ENCODE data around the gene CPT1B.

CPT1B gene

DNA sequence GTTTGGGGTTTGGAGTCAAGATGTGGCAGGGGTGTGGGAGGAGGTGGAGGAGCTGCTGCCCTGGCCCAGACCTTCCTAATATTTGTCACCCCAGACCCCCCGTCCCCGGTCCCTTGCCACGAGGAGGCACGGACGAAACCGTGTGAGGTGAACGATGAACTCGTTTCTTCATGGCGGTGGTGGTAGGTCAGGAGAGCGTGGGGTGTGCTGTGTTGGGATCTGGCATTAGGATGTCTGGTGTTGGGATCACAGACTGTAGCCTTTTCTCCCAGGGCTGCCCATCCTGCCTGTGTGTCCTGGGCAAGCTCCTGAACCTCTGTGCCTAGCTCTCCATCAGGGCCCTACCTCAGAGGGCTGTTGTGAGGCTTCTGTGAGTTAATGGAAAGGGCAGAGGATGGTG lies 30.8 kb upstream of the CPT1B start:
- no peak for DNase-seq

GRCh38 chr22:50608058-50608840 lies 30.0 kb upstream of the CPT1B start:
- DNase-seq: peak; percentile 45

DNA sequence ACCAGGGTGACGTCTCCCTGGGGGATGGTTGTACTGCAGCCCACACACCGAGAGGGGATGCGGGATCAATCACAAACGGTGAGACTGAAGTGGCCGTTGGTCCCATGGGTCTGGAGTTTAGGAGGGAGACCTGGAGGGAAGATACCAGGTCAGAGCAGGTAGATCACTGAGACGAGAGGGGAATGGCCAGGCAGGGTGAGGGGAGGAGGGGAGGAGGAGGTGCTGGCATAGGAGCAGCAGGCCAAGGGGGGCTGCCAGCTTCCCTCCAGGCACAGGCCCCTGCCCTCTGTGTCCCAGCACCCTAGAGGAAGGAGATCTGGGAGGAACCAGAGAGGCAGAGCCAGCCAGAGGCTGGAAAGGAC lies 29.4 kb upstream of the CPT1B start:
- DNase-seq: no peak

GRCh38 chr22:50606946-50607658 lies 28.9 kb upstream of the CPT1B start:
- DNase-seq: peak; percentile 59

- peak; percentile 56 for DNase-seq
Measured at GRCh38 chr22:50606165-50606945, 28.1 kb upstream of the CPT1B start.

DNA sequence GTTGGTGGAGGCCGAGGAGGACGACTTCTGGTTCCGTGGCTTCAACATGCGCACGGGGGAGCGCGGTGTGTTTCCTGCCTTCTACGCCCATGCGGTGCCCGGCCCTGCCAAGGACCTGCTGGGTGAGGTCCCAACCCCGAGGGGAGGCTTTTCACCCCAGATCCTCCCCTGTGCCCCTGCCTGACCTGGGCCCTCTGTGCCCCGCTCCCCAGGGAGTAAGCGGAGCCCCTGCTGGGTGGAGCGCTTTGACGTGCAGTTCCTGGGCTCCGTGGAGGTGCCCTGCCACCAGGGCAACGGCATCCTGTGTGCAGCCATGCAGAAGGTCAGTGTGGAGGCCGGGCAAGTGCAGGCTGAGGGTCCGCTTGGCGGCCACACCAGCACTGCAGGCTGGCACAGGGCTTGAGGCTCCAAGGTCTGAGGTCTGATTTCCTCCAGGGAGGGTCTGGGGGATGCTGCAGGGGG lies 27.4 kb upstream of the CPT1B start:
- DNase-seq: peak; percentile 50

DNA sequence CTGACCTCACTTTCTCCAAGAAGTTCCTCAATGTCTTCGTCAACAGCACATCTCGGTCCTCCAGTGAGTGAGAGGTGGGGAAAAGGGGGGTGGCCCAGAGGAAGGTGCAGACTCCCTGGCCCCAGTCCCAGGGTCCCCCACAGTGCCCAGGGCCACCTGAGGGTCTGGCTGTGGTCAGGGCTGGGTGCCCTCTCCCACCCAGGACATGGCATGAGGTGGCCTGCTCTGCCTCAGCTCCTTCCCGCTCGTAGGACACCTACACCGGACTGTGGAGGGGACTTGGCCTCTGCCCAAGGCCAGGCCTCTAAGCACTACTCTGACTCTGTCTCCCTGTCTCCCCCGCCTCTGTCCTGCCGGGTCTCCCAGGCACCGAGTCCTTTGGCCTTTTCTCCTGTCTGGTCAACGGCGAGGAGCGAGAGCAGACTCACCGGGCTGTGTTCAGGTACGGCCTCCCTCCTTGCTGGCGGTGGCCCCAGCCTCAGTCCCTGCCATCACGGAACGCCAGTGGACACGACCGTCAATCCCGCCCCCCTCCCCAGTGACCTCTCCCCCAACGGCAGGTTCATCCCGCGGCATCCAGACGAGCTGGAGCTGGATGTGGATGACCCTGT lies 26.9 kb upstream of the CPT1B start:
- no peak for DNase-seq

DNA sequence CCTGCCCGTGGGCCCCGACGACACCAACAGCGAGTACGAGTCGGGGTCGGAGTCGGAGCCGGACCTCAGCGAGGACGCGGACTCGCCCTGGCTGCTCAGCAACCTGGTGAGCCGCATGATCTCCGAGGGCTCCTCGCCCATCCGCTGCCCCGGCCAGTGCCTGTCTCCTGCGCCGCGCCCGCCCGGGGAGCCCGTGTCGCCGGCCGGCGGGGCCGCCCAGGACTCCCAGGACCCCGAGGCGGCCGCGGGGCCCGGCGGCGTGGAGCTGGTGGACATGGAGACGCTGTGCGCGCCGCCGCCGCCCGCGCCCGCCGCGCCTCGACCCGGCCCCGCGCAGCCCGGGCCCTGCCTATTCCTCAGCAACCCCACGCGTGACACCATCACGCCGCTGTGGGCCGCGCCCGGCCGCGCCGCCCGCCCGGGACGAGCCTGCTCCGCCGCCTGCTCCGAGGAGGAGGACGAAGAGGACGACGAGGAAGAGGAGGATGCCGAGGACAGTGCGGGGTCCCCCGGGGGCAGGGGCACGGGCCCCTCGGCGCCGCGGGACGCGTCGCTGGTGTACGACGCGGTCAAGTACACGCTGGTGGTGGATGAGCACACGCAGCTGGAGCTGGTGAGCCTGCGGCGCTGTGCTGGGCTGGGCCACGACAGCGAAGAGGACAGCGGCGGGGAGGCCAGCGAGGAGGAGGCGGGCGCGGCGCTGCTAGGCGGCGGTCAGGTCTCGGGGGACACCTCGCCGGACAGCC lies 26.2 kb upstream of the CPT1B start:
- DNase-seq: no peak

GRCh38 chr22:50603511-50604255 lies 25.5 kb upstream of the CPT1B start:
- no peak for DNase-seq

GRCh38 chr22:50602338-50602700 lies 24.1 kb upstream of the CPT1B start:
- no peak for DNase-seq

GRCh38 chr22:50601669-50602337 lies 23.6 kb upstream of the CPT1B start:
- DNase-seq: no peak

DNA sequence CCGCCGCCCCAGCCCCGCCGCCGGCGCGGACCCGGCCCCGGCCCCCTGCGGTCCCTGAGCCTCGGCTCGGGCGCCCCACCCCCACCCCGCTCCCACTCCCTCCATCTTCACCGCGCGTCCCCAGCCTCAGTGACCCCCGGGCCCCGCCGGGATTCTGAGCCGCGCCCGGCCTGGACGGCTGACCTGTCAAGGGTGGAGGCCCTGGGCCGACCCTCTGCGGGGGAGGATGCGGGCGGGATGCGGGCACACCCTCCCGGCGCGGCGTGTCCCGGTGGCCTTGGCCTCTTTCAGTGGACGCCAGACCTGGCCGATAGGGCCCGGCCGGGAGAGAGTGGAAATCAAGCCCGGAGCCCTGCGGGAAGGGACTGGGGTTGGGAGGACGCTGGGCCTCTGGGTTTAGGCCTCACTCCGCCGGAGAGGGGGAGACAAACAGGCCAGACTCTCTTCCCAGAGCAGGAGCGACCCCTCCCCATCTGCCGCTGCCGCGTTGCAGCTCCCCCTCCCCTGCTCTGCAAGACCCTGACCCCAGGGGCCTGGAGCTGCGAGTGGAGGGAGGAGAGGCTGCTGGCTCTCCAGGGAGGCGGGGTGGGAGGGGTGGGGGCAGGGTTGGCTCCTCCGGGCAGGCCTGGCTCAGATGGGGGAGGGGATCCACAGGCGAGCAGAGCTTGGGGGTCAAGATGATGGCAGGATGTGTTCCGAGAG lies 22.9 kb upstream of the CPT1B start:
- no peak for DNase-seq

- DNase-seq: peak; percentile 66
Measured at GRCh38 chr22:50600538-50600937, 22.3 kb upstream of the CPT1B start, which contains the start of gene MAPK8IP2. Gene MAPK8IP2 (plus strand): TSS chr22:50600793. CDS start chr22:50600819, 26 bp downstream.

DNA sequence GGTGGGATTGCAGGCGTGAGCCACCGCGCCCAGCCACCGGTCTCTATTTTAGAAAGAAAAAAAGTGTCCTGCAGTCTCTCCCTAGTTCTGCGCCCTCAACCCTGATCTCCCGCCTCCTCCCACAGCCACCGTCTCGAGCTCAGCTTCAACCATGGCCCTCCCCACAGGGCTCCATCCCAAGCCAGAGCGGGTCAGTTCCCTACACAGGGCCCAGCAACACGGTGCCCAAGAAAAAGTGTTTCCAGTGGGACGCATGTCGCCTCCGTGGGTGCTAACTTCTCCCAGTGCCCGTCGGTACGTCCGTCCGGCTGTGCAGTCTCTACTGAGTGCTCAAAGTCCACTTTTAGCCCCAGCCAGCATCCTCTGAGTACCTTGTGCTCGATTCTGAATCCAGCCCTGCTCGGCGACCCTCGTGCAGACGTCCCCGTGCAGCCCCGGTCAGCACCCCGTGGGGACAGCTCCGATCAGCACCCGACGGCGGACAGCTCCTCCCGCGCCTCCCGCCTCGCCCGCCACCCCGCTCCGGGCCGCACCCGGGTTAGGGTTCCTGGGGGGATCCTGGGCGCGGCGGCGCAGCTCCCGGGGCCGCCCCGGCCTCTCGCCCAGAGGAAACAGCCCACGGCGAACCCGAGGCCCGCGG lies 21.7 kb upstream of the CPT1B start:
- peak; percentile 84 for DNase-seq

- DNase-seq: no peak
Measured at GRCh38 chr22:50597097-50597496, 18.9 kb upstream of the CPT1B start.

DNA sequence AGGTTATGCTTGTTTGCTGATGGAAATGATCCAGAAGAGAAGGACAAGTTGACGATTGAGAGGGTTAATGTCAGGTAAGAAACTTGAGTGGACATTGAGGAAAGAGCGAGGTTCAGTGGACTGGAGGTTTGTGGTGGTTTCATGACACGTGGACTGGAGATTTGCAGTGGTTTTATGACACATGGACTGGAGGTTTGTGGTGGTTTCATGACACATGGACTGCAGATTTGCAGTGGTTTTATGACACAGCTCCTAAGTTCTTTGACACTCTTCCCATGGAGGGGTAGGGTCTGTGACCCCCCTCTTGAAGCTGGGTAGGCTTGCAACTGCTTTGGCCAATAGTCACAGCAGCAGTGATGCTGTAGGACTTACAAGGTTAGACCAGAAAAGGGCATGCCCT lies 17.0 kb upstream of the CPT1B start:
- no peak for DNase-seq

- DNase-seq: no peak
Measured at GRCh38 chr22:50587407-50587806, 9.2 kb upstream of the CPT1B start.

- DNase-seq: no peak
Measured at GRCh38 chr22:50586416-50586815, 8.2 kb upstream of the CPT1B start.

DNA sequence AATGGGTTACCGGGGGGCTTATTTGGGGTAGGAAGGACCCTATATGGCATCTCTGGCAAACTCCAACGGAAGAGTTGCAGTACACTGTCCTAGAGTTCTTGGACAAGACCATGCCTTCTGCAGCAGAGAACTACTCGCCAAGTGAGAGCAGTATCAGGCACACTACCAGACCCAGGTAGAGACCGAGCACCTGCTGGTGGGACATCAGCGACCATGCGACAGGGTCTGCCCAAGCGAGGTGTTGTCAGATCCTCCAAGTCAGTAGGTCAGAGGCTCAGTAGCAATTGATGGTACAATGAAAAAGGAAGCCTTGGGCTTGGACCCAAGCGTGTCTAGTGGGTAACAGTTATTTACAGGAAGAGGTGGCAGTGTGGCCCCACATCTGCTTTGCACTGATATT lies 7.6 kb upstream of the CPT1B start:
- DNase-seq: no peak

GRCh38 chr22:50585238-50585637 lies 7.0 kb upstream of the CPT1B start:
- no peak for DNase-seq
